Stimulated activated CD4-positive, alpha-beta T cell treated with anti-CD3 and anti-CD28 coated beads, Interleukin-2, amount 100 ng/mL, for 24 hours (primary cell): ENCODE results near the gene SFXN1.
"Not testable (repeated sequence)": the region's sequence is repeated elsewhere in the genome, so short reads cannot be mapped to it uniquely, and the experiment has no call there.

Experiments
- DNase-seq, 2 donors: peaks; one replicate each; pipeline ENCODE4 v3.0.0-alpha.2; 2020

Gene SFXN1

GRCh38 chr5:175478384-175479124 is at the start of gene SFXN1:
SFXN1 (plus strand) TSS chr5:175478560; CDS start chr5:175492104, 13,544 bp downstream.
- DNase-seq, result peak; percentile 80 to 88

- DNase-seq, result no peak
Measured at GRCh38 chr5:175434800-175435199, 43.6 kb upstream of the SFXN1 start.

GRCh38 chr5:175436359-175436758 is 42.0 kb upstream of the SFXN1 start:
- no peak for DNase-seq

GRCh38 chr5:175438234-175438857 is 40.0 kb upstream of the SFXN1 start:
- no peak for DNase-seq

GRCh38 chr5:175443514-175444059 is 34.8 kb upstream of the SFXN1 start:
- no peak for DNase-seq

GRCh38 chr5:175444060-175444904 is 34.1 kb upstream of the SFXN1 start, which contains the start of gene DRD1:
DRD1 (minus strand) TSS chr5:175444182; CDS start chr5:175443099, 1,083 bp downstream.
- peak; percentile 68 to 76 for DNase-seq

- peak in 1 of 2 donors; percentile 8 for DNase-seq
Measured at GRCh38 chr5:175444905-175445456, 33.4 kb upstream of the SFXN1 start.

- not testable (repeated sequence) for DNase-seq
Measured at GRCh38 chr5:175446378-175446777, 32.0 kb upstream of the SFXN1 start.

- no peak for DNase-seq
Measured at GRCh38 chr5:175447571-175447970, 30.8 kb upstream of the SFXN1 start.

- DNase-seq, result no peak
Measured at GRCh38 chr5:175448276-175448675, 30.1 kb upstream of the SFXN1 start.

- DNase-seq, result no peak
Measured at GRCh38 chr5:175452166-175452565, 26.2 kb upstream of the SFXN1 start.

GRCh38 chr5:175454338-175454737 is 24.0 kb upstream of the SFXN1 start:
- DNase-seq, result not testable (repeated sequence)

- no peak for DNase-seq
Measured at GRCh38 chr5:175456105-175456742, 22.1 kb upstream of the SFXN1 start.

- DNase-seq, result no peak
Measured at GRCh38 chr5:175457466-175457865, 20.9 kb upstream of the SFXN1 start.

GRCh38 chr5:175460126-175460525 is 18.2 kb upstream of the SFXN1 start:
- no peak for DNase-seq

- DNase-seq, result no peak
Measured at GRCh38 chr5:175460552-175460951, 17.8 kb upstream of the SFXN1 start.

- no peak for DNase-seq
Measured at GRCh38 chr5:175461370-175461769, 17.0 kb upstream of the SFXN1 start.

- no peak for DNase-seq
Measured at GRCh38 chr5:175463641-175464040, 14.7 kb upstream of the SFXN1 start.

- DNase-seq, result peak; percentile 71 to 78
Measured at GRCh38 chr5:175464074-175464941, 14.1 kb upstream of the SFXN1 start.

- DNase-seq, result no peak
Measured at GRCh38 chr5:175464942-175465233, 13.5 kb upstream of the SFXN1 start.

GRCh38 chr5:175465282-175465681 is 13.1 kb upstream of the SFXN1 start:
- no peak for DNase-seq
